Thyroid gland (tissue), 4 donors: Measurements from ENCODE around the gene ESRRB. TPM values are rescaled to one million over a fixed set of nuclear protein-coding genes. Genes with fewer than 3 reads are reported as not detected.

Experiments
- DNase-seq, 2 donors: peaks; one replicate each; pipeline ENCODE4 v3.0.0-alpha.2; 2019
- H3K27ac ChIP-seq, 3 donors: fragments of 200-600 bp; sonication (generic); 1 replicate in 2 of 3; 2 replicates in 1 of 3; pipeline ENCODE4 v1.5.1; 2016 to 2019; ENCODE audit warnings: mild to moderate bottlenecking in 1 of 3, moderate library complexity in 1 of 3
- H3K27me3 ChIP-seq: fragments of 200-600 bp; sonication (generic); one replicate; pipeline ENCODE4 v1.5.1; 2019
- H3K36me3 ChIP-seq, 2 donors: fragments of 200-600 bp; sonication (generic); one replicate each; pipeline ENCODE4 v1.5.1; 2016 to 2019
- H3K4me1 ChIP-seq, 2 donors: fragments of 200-600 bp; sonication (generic); one replicate each; pipeline ENCODE4 v1.5.1; 2017 to 2019
- H3K4me3 ChIP-seq, 3 donors: fragments of 200-600 bp; sonication (generic); replicated peaks in 1 of 3; 1 replicate in 2 of 3; 2 replicates in 1 of 3; pipeline ENCODE4 v1.5.1; 2016; ENCODE audit warnings: mild to moderate bottlenecking in 1 of 3
- H3K9me3 ChIP-seq: fragments of 200-600 bp; sonication (generic); one replicate; pipeline ENCODE4 v1.5.1; 2017
- CTCF ChIP-seq, 6 experiments: fragments of 200-600 bp in 3 of 6; fragments of 450-650 bp in 3 of 6; sonication (generic) in 3 of 6; IDR thresholded peaks; one replicate each; pipeline ENCODE4 v1.5.1; 2016 to 2019; ENCODE audit warnings: antibody characterized with exemption in 6 of 6, mild to moderate bottlenecking in 2 of 6, inconsistent platforms in 1 of 6, moderate library complexity in 1 of 6
- POLR2A ChIP-seq, 2 donors: fragments of 450-650 bp; IDR thresholded peaks; one replicate each; pipeline ENCODE4 v1.6.1; 2017; ENCODE audit warnings: antibody characterized with exemption in 2 of 2, mild to moderate bottlenecking in 2 of 2, moderate library complexity in 1 of 2
- WGBS, 2 donors: methylation state at CpG; one replicate each; pipeline ENCODE4 v1.1.5; 2017; 5-methylcytosine and 5-hydroxymethylcytosine counted together
- intact Hi-C: fragments of 100-400 bp; cut with DNase I; formaldehyde crosslinking; loops from one replicate; pipeline ENCODE4 v1.15.1; 2023
- total RNA-seq, 4 donors: library from RNA; depleted of rRNA; stranded (reverse); fragments of >200 nt; gene quantifications; one replicate each; pipeline ENCODE4 v1.2.3, GENCODE V29; 2016

The ESRRB gene
- total RNA-seq, 4 donors from 2014 or later: not detected

GRCh38 chr14:76501156-76501720 lies 125.3 kb downstream of the ESRRB start:
- peak; percentile 37 to 44 for DNase-seq
- Histone ChIP-seq H3K36me3 (no peaks in the 10 kb centered on the region), H3K4me3 (no peak overlapping the region), H3K27me3 (no peaks in the 10 kb centered on the region), H3K27ac (no peak overlapping the region), H3K9me3 (no peaks in the 10 kb centered on the region), H3K4me1 (peaks cover 0 to 15% of the 10 kb centered on the region in 2 donors)
- 27 to 39% methylated on average over 7 of the region's 7 CpGs for WGBS, 2 donors
- intact Hi-C loops: no loop called here
- TF ChIP-seq CTCF (IDR thresholded peaks at IDR 0.05) (no peak), POLR2A (IDR thresholded peaks at IDR 0.05) (no peak)

GRCh38 chr14:76502219-76502618 lies 126.3 kb downstream of the ESRRB start:
- Histone ChIP-seq H3K27ac (no peak overlapping the region), H3K4me1 (peaks cover 0 to 15% of the 10 kb centered on the region in 2 donors), H3K27me3 (no peaks in the 10 kb centered on the region), H3K4me3 (no peak overlapping the region), H3K9me3 (no peaks in the 10 kb centered on the region), H3K36me3 (no peaks in the 10 kb centered on the region)
- no peak for DNase-seq
- TF ChIP-seq CTCF (IDR thresholded peaks at IDR 0.05): no peak
- no peak for TF ChIP-seq POLR2A (IDR thresholded peaks at IDR 0.05)
- WGBS, 2 donors: 94 to 95% methylated on average over 4 of the region's 4 CpGs
- intact Hi-C loops: no loop called here

GRCh38 chr14:76502638-76503037 lies 126.7 kb downstream of the ESRRB start:
- Histone ChIP-seq H3K9me3 (no peaks in the 10 kb centered on the region), H3K27ac (no peak overlapping the region), H3K4me1 (peaks cover 0 to 15% of the 10 kb centered on the region in 2 donors), H3K36me3 (no peaks in the 10 kb centered on the region), H3K4me3 (no peak overlapping the region), H3K27me3 (no peaks in the 10 kb centered on the region)
- intact Hi-C loops: no loop called here
- TF ChIP-seq POLR2A (IDR thresholded peaks at IDR 0.05): no peak
- no peak for TF ChIP-seq CTCF (IDR thresholded peaks at IDR 0.05)
- DNase-seq: no peak
- 70 to 82% methylated on average over 3 of the region's 3 CpGs for WGBS, 2 donors

- DNase-seq: no peak
- H3K9me3 ChIP-seq: no peaks in the 10 kb centered on the region
- H3K4me3 ChIP-seq: no peak overlapping the region
- no peaks in the 10 kb centered on the region for H3K27me3 ChIP-seq
- no peaks in the 10 kb centered on the region for H3K36me3 ChIP-seq
- no peaks in the 10 kb centered on the region for H3K4me1 ChIP-seq
- intact Hi-C loops: no loop called here
- TF ChIP-seq POLR2A (IDR thresholded peaks at IDR 0.05): no peak
- no peak for TF ChIP-seq CTCF (IDR thresholded peaks at IDR 0.05)
- WGBS, 2 donors: 68 to 86% methylated on average over 7 of the region's 7 CpGs
- H3K27ac ChIP-seq: no peak overlapping the region
These were observed 133.4 kb downstream of the ESRRB start for GRCh38 chr14:76509311-76509710.

- H3K9me3 ChIP-seq: no peaks in the 10 kb centered on the region
- 50 to 82% methylated on average over 1 to 3 of the region's 3 CpGs for WGBS, 2 donors
- no peak for DNase-seq
- no peaks in the 10 kb centered on the region for H3K4me1 ChIP-seq
- no peaks in the 10 kb centered on the region for H3K36me3 ChIP-seq
- TF ChIP-seq CTCF (IDR thresholded peaks at IDR 0.05): no peak
- TF ChIP-seq POLR2A (IDR thresholded peaks at IDR 0.05): no peak
- no peaks in the 10 kb centered on the region for H3K27me3 ChIP-seq
- no peak overlapping the region for H3K27ac ChIP-seq
- intact Hi-C loops: no loop called here
- no peak overlapping the region for H3K4me3 ChIP-seq
These were observed 134.2 kb downstream of the ESRRB start for GRCh38 chr14:76510181-76510580.
